ENCODE results near the gene ZAR1.

The ZAR1 gene

DNA sequence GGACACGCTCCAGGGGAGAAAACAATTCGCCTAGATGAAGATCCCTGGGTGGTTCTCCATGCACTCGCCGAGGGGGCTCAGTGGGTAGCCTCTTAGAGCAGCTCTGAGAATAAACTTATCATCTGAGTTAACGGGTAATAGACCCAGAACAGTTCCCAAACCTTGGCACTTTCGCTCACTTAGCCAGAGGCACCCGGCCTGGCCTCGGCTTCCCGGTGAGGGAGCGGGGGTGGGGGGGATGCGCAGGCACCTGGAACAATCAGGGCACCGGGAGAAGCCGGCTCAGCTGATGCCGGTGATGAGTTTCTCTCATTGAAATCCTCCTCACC is 405 bp upstream of the ZAR1 start:
- DNase-seq (ENCODE audit: low read depth in 1 of 2, low spot score in 1 of 2), result no peak

DNA sequence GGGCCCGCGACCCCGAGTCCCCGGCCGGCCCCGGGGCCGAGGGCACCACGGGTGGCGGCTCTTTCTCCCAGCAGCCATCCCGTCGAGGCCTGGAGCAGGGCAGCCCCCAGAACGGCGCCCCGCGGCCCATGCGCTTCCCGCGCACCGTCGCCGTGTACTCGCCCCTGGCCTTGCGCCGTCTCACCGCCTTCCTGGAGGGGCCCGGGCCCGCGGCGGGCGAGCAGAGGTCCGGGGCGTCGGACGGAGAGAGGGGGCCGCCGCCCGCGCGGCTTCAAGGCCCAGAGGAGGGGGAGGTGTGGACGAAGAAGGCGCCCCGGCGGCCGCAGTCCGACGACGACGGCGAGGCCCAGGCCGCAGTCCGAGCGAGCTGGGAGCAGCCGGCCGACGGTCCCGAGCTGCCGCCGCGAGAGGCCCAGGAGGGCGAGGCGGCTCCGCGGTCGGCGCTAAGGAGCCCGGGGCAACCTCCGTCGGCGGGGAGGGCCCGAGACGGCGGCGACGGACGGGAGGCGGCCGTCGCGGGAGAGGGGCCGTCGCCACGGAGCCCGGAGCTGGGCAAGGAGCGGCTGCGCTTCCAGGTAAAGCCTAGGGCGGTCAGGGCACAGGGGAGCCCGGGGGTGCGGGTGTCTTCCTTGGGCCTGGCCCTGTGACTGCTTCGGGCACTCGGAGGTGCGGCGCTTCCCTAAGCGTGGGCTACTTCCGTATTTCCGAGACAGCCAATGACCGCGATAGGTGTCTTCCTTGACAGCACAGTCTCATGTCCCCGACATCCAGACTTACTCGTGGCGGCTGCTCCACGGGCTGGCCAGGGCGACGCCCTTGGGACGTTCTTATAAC is 845 bp downstream of the ZAR1 start:
- no peak for DNase-seq (ENCODE audit: low read depth in 1 of 2, low spot score in 1 of 2)

DNA sequence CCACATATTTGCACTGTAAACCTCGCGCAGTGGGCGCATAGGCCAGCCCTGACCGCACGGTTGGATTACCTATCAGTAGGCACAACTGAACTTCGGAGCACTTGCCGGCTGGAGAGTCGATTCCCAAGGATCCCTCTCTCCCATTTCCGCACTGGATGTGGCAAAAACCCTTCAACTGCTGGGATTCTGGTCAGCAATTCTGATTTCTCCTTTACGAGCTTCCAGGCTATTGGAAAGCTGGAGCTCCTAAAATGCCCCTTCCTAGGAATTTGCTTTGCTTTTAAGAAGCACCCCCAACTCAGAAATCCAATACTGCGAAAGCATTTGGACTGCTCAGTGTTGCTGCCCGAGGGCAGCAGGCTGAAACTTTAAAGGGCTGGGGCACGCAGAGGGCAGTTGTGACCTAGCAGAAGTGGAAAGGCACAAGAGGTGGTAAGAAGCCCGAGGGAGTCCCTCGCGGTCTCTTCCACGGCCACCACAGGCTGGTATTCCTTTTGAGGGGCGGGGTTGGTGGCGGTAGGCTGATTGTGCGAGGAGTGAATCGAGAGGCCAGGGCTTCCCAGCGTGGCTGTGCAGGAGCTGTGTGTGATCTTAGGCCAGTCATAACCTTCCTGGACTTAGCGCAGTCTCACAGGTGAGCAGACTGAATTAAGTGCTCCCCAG is 1.6 kb downstream of the ZAR1 start:
- no peak for DNase-seq (ENCODE audit: low read depth in 1 of 2, low spot score in 1 of 2)

DNA sequence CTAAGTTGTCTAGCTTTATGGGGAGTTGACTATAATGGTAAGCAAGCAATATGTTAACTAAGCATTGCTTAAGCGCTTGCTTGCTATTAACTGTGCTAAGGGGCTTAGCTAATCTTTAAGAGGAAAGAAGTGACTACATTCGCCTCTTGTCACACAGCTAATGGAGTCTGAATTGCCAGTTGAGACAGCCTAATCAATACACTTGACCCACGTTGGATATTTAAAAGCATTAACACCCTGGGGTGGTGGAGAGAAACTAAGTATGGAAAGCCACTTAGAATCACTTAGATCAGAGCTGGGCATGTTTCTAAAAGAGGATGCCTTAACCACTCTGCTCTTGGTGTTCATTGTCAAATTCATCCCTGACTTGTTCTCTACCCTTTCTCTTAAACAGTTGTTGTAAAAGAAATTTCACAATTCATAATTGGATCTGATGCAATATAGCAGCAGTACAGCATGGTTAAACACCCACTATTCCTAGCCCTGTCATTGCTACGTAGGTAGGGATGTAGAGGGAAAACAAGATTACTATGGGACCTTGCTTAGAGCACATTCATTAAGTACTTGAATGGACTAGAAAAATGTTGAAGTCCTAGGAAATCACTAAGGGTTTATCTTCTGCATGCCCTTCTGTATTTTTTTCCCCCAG is 3.5 kb downstream of the ZAR1 start:
- no peak for DNase-seq (ENCODE audit: low read depth in 1 of 2, low spot score in 1 of 2)

DNA sequence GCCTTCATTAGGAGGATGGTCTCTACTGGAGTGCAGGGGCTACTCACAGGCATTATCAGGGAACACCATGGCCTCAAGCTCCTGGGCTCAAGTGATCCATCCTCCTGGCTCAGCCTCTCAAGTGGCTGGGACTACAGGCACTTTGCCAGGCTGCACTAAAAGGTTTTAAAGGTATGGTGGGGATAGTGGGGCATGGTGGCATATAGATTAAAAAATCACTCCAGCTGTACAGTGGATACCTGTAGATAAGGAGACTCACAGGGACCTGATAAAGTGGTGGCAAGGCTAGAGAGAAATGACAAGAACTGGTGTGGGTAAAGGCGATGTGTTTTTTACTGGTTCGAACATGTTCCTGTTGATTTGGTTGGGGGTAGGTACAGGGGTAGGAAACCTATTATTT is 5.9 kb downstream of the ZAR1 start:
- no peak for DNase-seq (ENCODE audit: low read depth in 1 of 2, low spot score in 1 of 2)

DNA sequence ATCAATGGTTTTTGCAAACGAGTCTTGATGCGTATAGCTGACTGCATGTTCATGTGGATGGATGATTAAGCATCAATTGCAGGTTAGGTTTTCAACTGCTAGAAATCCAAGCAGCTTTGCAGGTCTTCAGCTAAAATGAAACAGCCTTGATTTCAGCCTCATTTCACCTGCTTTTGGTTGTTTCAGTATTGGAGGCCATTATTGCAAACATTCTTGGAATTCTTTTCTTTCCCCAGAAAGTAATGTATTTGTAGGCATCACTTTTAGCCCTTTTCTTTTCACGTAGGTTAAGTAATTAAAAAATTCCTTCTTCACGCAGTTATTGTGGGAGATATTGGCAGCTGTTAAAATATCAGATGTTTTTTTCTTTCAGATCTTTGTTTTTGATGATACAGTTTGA is 8.8 kb downstream of the ZAR1 start:
- DNase-seq (ENCODE audit: low read depth in 1 of 2, low spot score in 1 of 2), result no peak

DNA sequence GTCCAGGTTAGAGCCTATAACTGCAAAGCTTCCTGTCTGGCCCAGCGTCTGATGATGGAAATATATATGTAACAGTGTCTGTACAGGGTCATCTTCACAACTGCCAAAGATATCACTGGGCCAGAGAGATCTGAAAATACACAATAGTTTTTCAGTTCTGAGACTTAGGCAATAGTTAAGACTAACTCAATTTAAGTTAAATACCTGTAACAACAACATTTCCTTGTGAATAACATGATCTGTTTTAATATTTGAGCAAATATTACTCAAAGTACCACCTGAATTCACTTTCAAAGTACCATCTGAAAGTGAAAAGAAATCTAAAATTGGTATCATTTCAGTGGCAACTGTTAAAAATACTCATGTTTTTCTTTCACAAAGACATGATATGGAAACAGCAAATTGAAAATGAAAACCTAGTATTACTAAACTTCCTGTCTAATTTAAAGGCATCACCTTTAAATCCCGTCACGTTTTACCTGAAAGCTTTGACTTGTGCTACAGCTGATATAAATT is 9.6 kb downstream of the ZAR1 start:
- no peak for DNase-seq (ENCODE audit: low read depth in 1 of 2, low spot score in 1 of 2)

DNA sequence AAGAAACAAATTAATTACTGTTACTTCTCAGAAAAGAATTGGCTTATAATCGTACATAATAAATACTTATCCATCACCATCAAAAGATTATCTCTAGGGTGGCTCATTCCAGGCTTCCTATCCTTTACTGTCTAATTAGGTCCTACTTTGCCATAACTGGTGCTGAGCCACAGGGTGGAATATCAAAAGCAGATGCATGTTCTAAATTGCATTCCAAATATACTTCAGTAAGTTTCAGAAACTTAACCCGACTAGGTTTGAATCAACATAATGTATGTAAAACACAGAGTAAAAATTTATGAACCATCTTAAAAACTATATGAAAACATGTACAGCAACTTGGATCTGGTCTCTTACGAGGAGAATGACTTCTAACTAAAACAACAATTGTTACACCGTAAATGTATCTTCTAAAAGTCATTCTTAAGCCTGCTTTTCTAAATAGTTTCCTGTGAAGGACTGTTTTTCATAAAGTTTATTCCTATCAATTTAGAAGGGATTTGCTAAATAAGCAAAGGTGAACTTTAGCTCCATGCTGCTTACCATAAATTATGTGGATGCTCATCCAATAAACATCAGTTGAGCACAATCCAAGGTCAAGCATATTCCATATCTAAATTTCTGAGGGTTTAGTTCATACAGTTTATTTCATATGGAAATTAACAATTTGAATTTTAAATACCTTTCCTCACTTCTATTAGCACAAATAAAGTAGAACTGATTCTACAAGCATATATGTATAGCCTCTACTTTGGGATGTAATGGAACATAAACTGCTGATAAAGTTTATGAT is 13.4 kb downstream of the ZAR1 start:
- no peak for DNase-seq (ENCODE audit: low read depth in 1 of 2, low spot score in 1 of 2)

DNA sequence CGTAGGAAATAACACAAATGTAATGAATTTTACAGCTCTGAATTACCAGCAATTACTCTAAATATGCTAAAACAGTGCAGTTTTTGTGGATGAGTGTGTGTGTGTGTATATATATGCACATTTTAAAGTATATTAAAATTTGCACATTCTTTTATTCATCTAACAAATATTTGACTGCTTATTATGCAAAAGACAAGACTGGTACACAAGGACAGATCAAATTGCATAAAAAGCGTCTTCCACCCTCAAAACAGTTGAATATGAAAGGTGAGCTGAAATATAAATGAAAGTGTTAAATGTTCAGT is 13.9 kb downstream of the ZAR1 start:
- DNase-seq (ENCODE audit: low read depth in 1 of 2, low spot score in 1 of 2), result no peak

DNA sequence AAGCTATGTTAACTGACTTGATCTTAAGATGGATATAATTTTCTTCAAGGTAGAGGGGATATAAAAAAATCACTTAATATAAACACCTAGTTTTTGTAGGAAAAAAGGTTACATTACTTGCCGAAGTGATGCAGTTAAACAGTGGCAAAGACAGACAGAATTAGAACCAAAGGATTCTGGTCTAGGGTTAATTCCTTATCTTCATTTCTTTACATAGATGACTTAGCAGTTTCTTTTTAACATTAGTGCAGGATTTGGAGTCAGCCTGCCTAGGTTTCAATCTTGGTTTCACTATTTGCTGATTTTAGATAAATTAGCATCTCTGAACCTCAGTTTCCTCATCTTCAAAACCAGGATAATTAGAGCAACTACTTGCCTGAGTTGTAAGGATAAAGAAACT is 14.3 kb downstream of the ZAR1 start:
- DNase-seq (ENCODE audit: low read depth in 1 of 2, low spot score in 1 of 2), result no peak

DNA sequence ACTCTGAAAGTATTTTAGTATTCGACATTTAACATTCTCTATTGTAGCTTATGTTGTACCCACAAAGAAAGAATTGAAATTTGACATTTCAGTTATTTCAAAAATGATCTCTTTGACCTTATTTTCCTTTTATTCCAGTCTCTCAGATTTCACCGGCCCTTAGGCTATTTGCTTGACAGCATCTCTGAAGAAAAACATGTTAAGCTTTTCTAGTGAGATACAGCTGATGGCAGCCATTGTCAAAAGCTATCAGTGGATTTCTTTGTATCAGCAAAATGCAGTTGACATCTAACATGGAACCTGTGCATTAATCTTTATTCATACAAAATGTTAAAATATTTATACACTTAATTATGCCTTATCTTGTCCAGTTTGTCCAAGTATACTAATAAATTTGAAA is 16.7 kb downstream of the ZAR1 start:
- no peak for DNase-seq (ENCODE audit: low read depth in 1 of 2, low spot score in 1 of 2)

DNA sequence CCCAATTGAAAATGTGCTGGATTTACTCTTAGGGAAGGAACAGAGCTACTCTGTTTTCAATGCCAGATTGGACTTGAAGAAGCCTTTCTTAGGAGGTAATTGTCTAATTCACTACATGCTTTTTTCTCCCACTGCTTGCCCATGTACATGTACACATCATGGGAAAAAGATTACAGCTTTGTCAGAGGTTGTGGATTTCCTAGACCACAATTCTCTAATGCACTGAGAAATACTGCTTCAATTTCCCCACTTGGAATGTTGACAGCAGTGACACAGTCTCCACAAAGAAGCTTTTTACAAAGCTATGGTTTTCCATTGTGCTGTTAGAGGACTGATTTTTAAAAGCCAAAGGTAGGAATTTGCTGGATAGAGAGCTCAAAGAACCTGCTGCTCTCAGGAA is 19.5 kb downstream of the ZAR1 start:
- DNase-seq (ENCODE audit: low read depth in 1 of 2, low spot score in 1 of 2), result no peak

DNA sequence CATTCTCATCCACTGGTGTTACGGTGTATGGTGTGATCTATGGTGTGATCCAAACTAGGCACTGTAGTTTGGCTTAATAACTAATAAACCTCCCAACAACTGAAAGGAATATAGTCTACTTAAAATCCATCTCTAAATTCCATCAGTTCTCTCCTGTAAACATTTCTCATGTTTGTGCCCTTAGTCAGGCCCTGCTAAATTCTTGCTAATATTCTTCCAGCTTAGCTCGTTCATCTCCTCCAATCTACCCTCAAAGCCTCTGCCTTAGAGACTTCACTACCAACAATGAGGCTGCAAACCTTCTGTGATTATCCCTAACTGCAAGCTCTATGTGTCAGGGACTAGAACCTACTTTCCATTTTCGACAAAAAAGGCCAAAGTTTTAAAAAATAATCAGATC is 28.1 kb downstream of the ZAR1 start:
- no peak for DNase-seq (ENCODE audit: low read depth in 1 of 2, low spot score in 1 of 2)

DNA sequence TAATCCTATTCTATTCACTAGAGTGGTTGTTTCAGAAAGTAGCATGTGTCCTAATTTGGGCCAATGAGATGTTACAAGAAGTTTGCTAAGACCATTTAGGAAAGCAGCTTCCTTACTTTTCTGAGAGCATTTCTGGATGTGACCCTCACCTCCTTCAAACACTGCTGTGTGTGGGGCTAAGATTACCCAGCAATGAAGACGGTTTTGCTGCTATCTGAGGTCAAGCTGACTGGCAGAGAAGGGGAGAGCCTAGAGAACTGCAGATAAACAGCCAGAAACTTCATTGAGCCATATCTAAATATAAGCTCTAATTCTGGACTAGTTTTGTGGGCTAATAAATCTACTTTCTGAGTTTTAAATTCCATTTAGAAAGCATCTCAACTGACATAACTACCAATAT is 36.4 kb downstream of the ZAR1 start:
- no peak for DNase-seq (ENCODE audit: low read depth in 1 of 2, low spot score in 1 of 2)

DNA sequence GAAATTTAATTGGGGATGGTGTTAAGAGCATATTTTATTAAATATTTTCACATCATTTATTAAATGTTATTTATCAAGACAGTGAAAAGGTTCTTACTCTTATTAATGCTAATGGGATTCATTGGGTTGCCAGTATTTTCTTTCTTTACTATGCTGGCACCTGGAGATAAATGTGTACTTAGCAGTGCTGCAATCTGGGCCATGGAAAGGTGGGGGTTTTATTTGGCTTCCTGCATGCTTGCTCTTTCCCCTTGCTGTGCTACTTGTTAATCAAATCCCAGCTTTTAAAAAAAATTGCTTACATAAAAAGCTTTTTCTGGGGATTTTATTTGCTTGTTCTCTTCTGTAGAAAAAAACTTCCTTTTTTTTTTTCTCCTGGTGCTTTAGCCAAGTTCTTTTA is 48.3 kb downstream of the ZAR1 start:
- DNase-seq (ENCODE audit: low read depth in 1 of 2, low spot score in 1 of 2), result no peak

DNA sequence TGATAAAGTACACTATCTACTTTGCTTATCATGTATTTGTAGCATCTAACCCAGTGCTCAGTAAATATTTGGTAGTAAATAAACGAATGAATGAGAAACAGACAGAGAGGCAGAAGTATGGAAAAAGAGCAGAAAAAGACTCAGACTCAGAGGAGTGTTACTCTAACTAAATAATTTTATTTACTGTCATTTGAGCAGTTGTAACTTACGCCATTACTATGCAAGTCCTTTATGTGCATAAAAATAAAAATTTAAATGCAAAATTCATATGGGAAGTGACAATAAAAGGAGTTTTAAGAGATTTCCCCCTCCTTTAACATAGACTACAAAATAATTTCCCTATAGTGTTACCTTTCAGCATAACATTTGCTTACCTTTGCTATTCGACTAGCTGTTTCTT is 49.5 kb downstream of the ZAR1 start:
- no peak for DNase-seq (ENCODE audit: low read depth in 1 of 2, low spot score in 1 of 2)

DNA sequence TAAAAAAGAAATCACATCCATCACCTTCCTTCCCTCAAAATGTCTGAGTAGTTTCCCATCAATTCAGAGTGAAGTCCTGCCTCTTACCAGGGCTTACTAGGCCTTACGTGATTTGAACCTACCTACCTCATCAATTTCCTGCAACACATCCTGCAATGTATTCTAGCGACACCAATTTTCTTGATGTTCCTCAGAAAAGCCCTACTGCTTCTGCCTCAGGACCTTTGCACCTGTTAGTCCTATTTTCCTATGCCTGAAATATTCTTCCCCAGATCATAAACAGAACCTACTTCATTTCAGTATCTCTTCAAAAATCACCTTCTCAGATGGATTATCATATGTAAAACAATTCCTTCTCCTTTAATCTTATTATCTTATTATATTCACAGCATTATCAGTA is 52.8 kb downstream of the ZAR1 start:
- no peak for DNase-seq (ENCODE audit: low read depth in 1 of 2, low spot score in 1 of 2)

DNA sequence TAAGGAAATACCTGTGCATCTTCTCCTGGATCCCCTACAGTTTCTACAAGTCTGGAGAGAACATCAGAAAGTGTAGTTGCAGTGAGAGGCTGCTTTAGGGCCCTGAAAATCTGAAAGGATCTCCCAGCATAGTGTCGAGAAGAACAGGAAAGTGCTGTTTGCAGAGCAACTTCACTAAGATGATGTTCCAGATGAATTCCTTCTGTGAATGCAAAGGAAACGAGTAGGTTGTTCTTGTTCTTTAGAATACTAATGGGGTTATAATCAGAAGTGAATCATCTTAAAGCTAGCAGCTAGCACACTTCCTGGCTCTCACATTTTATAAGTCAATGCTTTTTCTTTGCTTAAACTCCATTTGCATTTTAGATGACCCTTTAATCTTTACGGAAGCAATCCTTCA is 53.7 kb downstream of the ZAR1 start:
- no peak for DNase-seq (ENCODE audit: low read depth in 1 of 2, low spot score in 1 of 2)
